H9 (cell line): ENCODE results near the gene MMP25. TPM values are rescaled to one million over a fixed set of nuclear protein-coding genes. Genes with fewer than 3 reads are reported as not detected.

Experiments used
- DNase-seq: peaks from one replicate; pipeline ENCODE4 v3.0.0-alpha.2; 2017
- H2AFZ ChIP-seq: one replicate; pipeline ENCODE4 v1.6.1; 2013; ENCODE audit warnings: mild to moderate bottlenecking, low read length, control low read depth, moderate library complexity
- H2AK5ac ChIP-seq: 2 replicates; pipeline ENCODE4 v1.6.1; 2013; ENCODE audit warnings: low read length, control low read depth, mixed read lengths; ENCODE audit not compliant: insufficient read length
- H2BK120ac ChIP-seq: one replicate; pipeline ENCODE4 v1.6.1; 2013; ENCODE audit warnings: low read depth, mild to moderate bottlenecking, low read length, control low read depth, inconsistent platforms; ENCODE audit not compliant: poor library complexity, severe bottlenecking
- H2BK12ac ChIP-seq: 2 replicates; pipeline ENCODE4 v1.6.1; 2013; ENCODE audit warnings: low read length, control low read depth, mixed read lengths, low read depth; ENCODE audit not compliant: insufficient read length
- H2BK15ac ChIP-seq: 2 replicates; pipeline ENCODE4 v1.6.1; 2013; ENCODE audit warnings: low read depth, low read length, control low read depth
- H2BK20ac ChIP-seq: one replicate; pipeline ENCODE4 v1.6.1; 2013; ENCODE audit warnings: low read depth, mild to moderate bottlenecking, low read length, control low read depth, inconsistent platforms; ENCODE audit not compliant: poor library complexity, severe bottlenecking
- H2BK5ac ChIP-seq: 2 replicates; pipeline ENCODE4 v1.6.1; 2013; ENCODE audit warnings: low read length, control low read depth, mixed read lengths; ENCODE audit not compliant: insufficient read length
- H3K14ac ChIP-seq: 2 replicates; pipeline ENCODE4 v1.6.1; 2013; ENCODE audit warnings: low read length, control low read depth; ENCODE audit not compliant: insufficient read depth
- H3K18ac ChIP-seq: 2 replicates; pipeline ENCODE4 v1.6.1; 2013; ENCODE audit warnings: low read depth, mild to moderate bottlenecking, mixed read lengths, low read length, control low read depth; ENCODE audit not compliant: insufficient read length
- H3K23ac ChIP-seq: 2 replicates; pipeline ENCODE4 v1.6.1; 2013; ENCODE audit warnings: low read length, control low read depth, mixed read lengths, low read depth; ENCODE audit not compliant: insufficient read length
- H3K23me2 ChIP-seq: 2 replicates; pipeline ENCODE4 v1.6.1; 2013; ENCODE audit warnings: low read depth, mild to moderate bottlenecking, mixed read lengths, low read length, control low read depth; ENCODE audit not compliant: insufficient read length, poor library complexity, severe bottlenecking
- H3K27ac ChIP-seq: 2 replicates; pipeline ENCODE4 v1.5.1; 2013; ENCODE audit warnings: low read length, control low read depth, mixed read lengths, low read depth; ENCODE audit not compliant: insufficient read length
- H3K27me3 ChIP-seq: 2 replicates; pipeline ENCODE4 v1.6.1; 2013; ENCODE audit warnings: low read length, control low read depth, inconsistent platforms; ENCODE audit not compliant: insufficient read depth
- H3K4ac ChIP-seq: 2 replicates; pipeline ENCODE4 v1.6.1; 2013; ENCODE audit warnings: low read depth, mild to moderate bottlenecking, control low read depth, inconsistent platforms, low read length, moderate library complexity
- H3K4me1 ChIP-seq: 2 replicates; pipeline ENCODE4 v1.6.1; 2013; ENCODE audit warnings: low read length, control low read depth, inconsistent platforms; ENCODE audit not compliant: insufficient read depth
- H3K4me2 ChIP-seq: 2 replicates; pipeline ENCODE4 v1.6.1; 2013; ENCODE audit warnings: low read length, control low read depth, mixed read lengths; ENCODE audit not compliant: insufficient read length, insufficient read depth
- H3K56ac ChIP-seq: 2 replicates; pipeline ENCODE4 v1.6.1; 2013; ENCODE audit warnings: low read depth, mild to moderate bottlenecking, mixed read lengths, low read length, control low read depth; ENCODE audit not compliant: insufficient read length
- H3K79me1 ChIP-seq: 2 replicates; pipeline ENCODE4 v1.6.1; 2013; ENCODE audit warnings: low read depth, mild to moderate bottlenecking, moderate library complexity, low read length, control low read depth, inconsistent platforms; ENCODE audit not compliant: insufficient read depth, poor library complexity, severe bottlenecking
- H3K79me2 ChIP-seq: 2 replicates; pipeline ENCODE4 v1.6.1; 2013; ENCODE audit warnings: low read length, control low read depth, inconsistent platforms; ENCODE audit not compliant: insufficient read depth
- H3K9ac ChIP-seq: 2 replicates; pipeline ENCODE4 v1.6.1; 2013; ENCODE audit warnings: low read length, control low read depth, mixed read lengths; ENCODE audit not compliant: insufficient read length; ENCODE audit errors: extremely low read depth
- H3K9me3 ChIP-seq: one replicate; pipeline ENCODE4 v1.6.1; 2013; ENCODE audit warnings: low read depth, low read length, inconsistent platforms; ENCODE audit not compliant: control insufficient read depth
- H3T11ph ChIP-seq: one replicate; pipeline ENCODE4 v1.6.1; 2013; ENCODE audit warnings: mild to moderate bottlenecking, low read length, control low read depth, inconsistent platforms
- H4K20me1 ChIP-seq: one replicate; pipeline ENCODE4 v1.6.1; 2013; ENCODE audit not compliant: control insufficient read depth, insufficient read length, insufficient read depth
- H4K5ac ChIP-seq: 2 replicates; pipeline ENCODE4 v1.6.1; 2013; ENCODE audit warnings: low read depth, mild to moderate bottlenecking, mixed read lengths, low read length, control low read depth; ENCODE audit not compliant: insufficient read length
- H4K8ac ChIP-seq: replicated peaks from 2 replicates; pipeline ENCODE4 v1.6.1; 2013; ENCODE audit warnings: low read length, control low read depth, mixed read lengths, low read depth; ENCODE audit not compliant: insufficient read length
- H4K91ac ChIP-seq: 2 replicates; pipeline ENCODE4 v1.6.1; 2013; ENCODE audit warnings: low read depth, mild to moderate bottlenecking, moderate library complexity, mixed read lengths, low read length, control low read depth; ENCODE audit not compliant: insufficient read length
- H3K27ac Mint-ChIP-seq, 3 experiments: 2 replicates in 2 of 3; 3 replicates in 1 of 3; pipeline ENCODE4 v1.8.0; 2020 to 2021; ENCODE audit warnings: mixed read lengths in 3 of 3, mild to moderate bottlenecking in 1 of 3, moderate library complexity in 1 of 3
- H3K27me3 Mint-ChIP-seq: 2 replicates; pipeline ENCODE4 v1.8.0; 2021; ENCODE audit warnings: low read depth, mild to moderate bottlenecking, moderate library complexity, mixed read lengths
- H3K36me3 Mint-ChIP-seq, 3 experiments: 2 replicates in 2 of 3; 3 replicates in 1 of 3; pipeline ENCODE4 v1.8.0; 2020 to 2021; ENCODE audit warnings: low read depth in 3 of 3, mixed read lengths in 3 of 3; ENCODE audit not compliant: insufficient read depth in 1 of 3
- H3K4me1 Mint-ChIP-seq, 2 experiments: 2 replicates each; pipeline ENCODE4 v1.8.0; 2020; ENCODE audit warnings: mixed read lengths in 2 of 2
- H3K4me3 Mint-ChIP-seq, 2 experiments: 2 replicates in 1 of 2; 3 replicates in 1 of 2; pipeline ENCODE4 v1.8.0; 2020 to 2021; ENCODE audit warnings: mild to moderate bottlenecking in 2 of 2, mixed read lengths in 2 of 2, moderate library complexity in 1 of 2
- H3K9me3 Mint-ChIP-seq, 2 experiments: 2 replicates in 1 of 2; 3 replicates in 1 of 2; pipeline ENCODE4 v1.8.0; 2020; ENCODE audit warnings: mild to moderate bottlenecking in 2 of 2, mixed read lengths in 2 of 2, moderate library complexity in 1 of 2
- CTCF ChIP-seq: fragments of 200-600 bp; sonication (generic); conservative IDR thresholded peaks from 3 replicates; pipeline ENCODE4 v1.8.0; 2021; ENCODE audit warnings: antibody characterized with exemption, mild to moderate bottlenecking
- WGBS: extraction: QIAGEN DNeasy Blood & Tissue Kit; methylation state at CpG from one replicate; pipeline ENCODE4 v1.1.7; 2013; ENCODE audit warnings: missing lambda C conversion rate, low lambda C conversion rate, mixed read lengths; ENCODE audit not compliant: insufficient read length; ENCODE audit errors: extremely low coverage; 5-methylcytosine and 5-hydroxymethylcytosine counted together
- total RNA-seq: library from RNA; stranded (reverse); gene quantifications from 2 replicates; pipeline ENCODE4 v1.2.1, GENCODE V29; 2021

Gene MMP25
- total RNA-seq, 1 experiment from 2014 or later, result 13.5 TPM

GRCh38 chr16:3030222-3031212 is 15.8 kb upstream of the MMP25 start:
- H4K8ac ChIP-seq, result no peak overlapping the region
- H3K27ac Mint-ChIP-seq, result no peak overlapping the region
- no peak overlapping the region for H3K4me2 ChIP-seq
- TF ChIP-seq CTCF, result no peak
- H2BK15ac ChIP-seq, result no peak overlapping the region
- H3T11ph ChIP-seq, result no peak overlapping the region
- peak overlapping the region in 1 of 2 experiments; percentile 2; a peak in 2 of 5 replicates for H3K4me3 Mint-ChIP-seq
- H4K20me1 ChIP-seq, result peaks cover 3% of the 10 kb centered on the region
- no peak overlapping the region for H3K4ac ChIP-seq
- H2BK20ac ChIP-seq, result no peak overlapping the region
- H4K5ac ChIP-seq, result no peak overlapping the region
- H2BK12ac ChIP-seq, result no peak overlapping the region
- H3K79me2 ChIP-seq, result no peaks in the 10 kb centered on the region
- H3K14ac ChIP-seq, result no peak overlapping the region
- H3K27ac ChIP-seq, result no peak overlapping the region
- no peak overlapping the region for H3K56ac ChIP-seq
- no peaks in the 10 kb centered on the region for H3K23me2 ChIP-seq
- H3K36me3 Mint-ChIP-seq, result peaks cover 11 to 35% (median 31%) of the 10 kb centered on the region in 3 experiments; a peak in 6 of 7 replicates
- H3K9ac ChIP-seq, result no peak overlapping the region
- H2AFZ ChIP-seq, result no peak overlapping the region
- no peaks in the 10 kb centered on the region for H3K9me3 Mint-ChIP-seq
- no peak overlapping the region for H2BK5ac ChIP-seq
- H3K4me1 Mint-ChIP-seq, result peaks cover 12 to 33% of the 10 kb centered on the region in 2 experiments
- no peak overlapping the region for H2BK120ac ChIP-seq
- H4K91ac ChIP-seq, result no peak overlapping the region
- no CpG with 5 or more reads among the region's 33 CpGs for WGBS
- H3K9me3 ChIP-seq, result no peaks in the 10 kb centered on the region
- no peak overlapping the region for H3K23ac ChIP-seq
- no peak overlapping the region for H3K18ac ChIP-seq
- H3K79me1 ChIP-seq, result no peaks in the 10 kb centered on the region
- no peak overlapping the region for H2AK5ac ChIP-seq
- no peaks in the 10 kb centered on the region for H3K4me1 ChIP-seq
- peaks cover 19% of the 10 kb centered on the region for H3K27me3 Mint-ChIP-seq
- DNase-seq, result no peak
- no peaks in the 10 kb centered on the region for H3K27me3 ChIP-seq
